DMS 273 (cell line): ENCODE data around the gene IL17RD.
"Not testable (repeated sequence)": the region's sequence is repeated elsewhere in the genome, so short reads cannot be mapped to it uniquely, and the experiment has no call there.

Experiments used
- DNase-seq: peaks from one replicate; lab custom pipeline; 2025; ENCODE audit not compliant: unreplicated experiment; lab: John Stamatoyannopoulos, UW

Gene IL17RD

DNA sequence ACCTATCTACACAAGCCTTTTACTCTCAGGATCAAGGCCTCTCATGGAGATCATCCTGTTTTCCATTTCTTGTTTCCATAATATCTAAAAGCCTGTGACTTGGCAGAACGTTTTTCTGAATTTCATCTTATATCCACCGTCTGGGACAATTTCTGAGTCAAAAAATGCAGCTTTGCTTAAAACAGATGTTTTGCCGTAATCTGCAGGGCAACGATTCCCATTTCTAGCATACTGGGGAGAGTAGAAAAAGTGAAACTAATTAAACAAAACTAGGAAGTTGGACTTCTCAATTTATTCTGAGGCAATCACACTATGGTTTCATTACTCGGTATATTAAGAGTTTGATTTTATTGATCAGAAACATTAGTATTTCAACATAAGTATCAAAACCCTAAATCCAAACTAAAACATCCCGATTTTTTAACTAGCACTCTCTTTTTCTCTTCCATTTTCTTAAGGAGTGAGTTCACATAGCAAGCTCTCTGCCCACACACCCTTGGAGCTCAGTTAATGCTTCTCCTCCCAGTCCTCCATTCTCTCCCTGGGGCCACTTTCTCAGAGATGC is 71.1 kb downstream of the IL17RD start:
- no peak for DNase-seq

DNA sequence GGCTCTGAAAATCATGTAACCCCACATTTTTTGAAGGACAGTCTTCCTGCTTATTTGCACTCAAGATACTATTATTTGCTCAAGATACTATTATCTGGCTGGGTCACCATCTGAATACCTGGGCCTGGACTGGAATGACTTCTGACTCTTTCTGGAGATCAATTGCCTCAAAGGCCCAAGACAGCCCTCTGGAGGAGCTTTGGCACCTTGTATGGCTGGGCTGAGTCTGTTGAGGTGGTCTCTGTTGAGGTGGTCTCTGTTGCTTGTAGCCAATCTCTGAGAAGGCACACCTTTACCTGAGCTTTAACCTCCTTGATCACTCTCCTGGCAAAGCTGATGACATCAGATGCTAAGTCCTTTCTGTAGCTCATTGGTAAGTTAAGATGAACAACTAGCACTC is 71.7 kb downstream of the IL17RD start:
- no peak for DNase-seq

DNA sequence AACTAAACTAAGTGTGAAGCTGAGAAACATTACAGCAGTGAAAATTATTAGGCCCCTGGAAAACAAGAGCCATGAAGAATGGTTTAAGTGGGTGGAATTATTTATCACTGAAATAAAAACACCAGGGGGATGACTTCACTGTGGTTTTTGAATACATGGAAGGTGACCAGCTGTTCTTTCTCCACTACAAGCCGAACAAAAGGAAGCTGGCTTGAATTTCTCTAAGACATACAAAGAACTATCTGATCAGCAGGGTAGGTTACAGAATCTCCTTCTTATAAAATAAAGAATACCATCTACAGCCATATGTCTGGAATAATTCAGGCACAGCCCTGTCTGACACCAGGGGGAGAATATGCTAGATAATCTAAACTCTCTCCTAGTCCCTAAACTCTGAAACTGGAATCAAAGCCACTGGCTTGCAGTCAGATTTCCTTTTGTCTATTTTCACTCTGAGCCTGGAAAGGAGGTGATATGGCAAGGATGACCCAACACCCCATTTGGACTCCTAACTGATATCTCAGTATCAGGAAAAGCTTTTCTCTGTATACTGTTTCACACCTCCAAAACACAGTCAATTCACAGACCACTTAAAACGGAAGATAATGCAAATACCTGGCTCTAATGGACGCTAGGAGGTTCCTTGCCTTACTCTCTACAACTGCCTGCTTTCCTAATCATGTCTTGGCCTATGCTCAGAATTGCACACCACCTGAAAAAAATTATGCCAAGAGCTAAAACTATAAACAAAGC is 73.5 kb downstream of the IL17RD start:
- peak; percentile 30 for DNase-seq

DNA sequence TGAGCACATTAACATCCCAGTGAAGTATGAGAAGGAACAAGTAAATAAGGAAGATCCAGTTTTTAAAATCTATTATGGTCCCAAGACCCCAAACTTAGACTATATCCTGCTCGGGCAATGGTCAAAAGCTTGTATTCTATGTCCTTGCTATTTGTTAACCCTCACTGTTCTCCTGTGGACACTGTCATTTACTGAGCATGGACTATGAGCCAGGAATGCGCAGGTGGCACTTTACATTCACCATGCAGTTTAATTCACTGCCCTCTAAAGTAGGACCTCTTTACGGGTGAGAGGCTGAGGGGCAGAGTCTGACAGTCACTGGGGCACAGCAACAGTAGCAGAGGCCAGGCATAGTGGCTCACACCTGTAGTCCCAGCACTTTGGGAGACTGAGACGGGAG is 76.1 kb downstream of the IL17RD start:
- no peak for DNase-seq

DNA sequence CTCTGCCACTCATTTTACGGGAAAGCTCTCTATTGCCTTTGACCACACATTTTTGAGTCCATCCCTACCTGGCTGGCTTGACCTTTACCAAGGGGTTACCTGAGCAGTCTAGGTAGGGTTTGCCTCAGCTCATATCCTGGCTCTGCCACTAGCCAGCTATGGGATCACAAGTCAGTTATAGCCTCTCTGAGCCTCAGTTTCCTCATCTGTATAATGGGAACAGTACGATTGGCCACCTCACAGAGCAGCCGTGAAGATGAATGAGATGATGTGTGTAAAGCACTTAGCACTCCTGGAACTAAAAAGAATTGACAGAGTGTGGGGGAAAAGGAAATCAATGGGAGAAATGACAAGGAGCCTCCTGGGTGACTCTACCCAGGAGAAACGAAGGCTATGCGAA is 76.7 kb downstream of the IL17RD start:
- no peak for DNase-seq

DNA sequence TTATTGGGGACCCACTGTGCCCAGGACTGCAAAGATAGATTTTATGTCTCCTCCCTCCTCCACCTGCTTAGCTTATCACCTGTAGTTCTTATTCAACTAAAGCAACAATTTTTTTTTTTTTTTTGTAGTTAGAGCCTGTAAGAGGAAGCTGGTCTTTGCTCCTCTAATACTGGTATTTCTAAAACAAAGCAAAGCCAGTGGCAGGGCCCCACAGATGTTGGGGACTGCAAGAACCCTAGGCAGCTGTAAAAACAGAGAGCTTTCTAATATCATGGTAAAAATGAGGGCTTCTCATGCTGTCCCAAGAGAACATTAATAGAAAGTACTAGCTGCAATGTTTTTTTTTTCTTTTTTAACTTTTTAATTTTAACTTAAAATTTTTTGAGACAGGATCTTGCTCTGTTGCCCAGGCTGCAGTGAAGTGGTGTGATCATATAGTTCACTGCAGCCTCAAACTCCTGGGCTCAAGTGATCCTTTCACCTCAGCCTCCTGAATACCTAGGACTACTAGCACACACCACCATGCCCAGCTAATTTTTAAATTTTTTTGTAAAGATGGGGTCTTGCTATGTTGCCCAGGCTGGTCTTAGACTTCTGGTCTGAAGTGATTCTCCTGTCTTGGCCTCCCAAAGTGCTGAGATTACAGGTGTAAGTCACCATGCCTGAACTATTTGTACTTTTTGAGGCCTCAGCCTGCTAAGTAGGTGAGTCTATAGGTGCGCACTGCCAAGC is 77.6 kb downstream of the IL17RD start:
- DNase-seq: no peak

DNA sequence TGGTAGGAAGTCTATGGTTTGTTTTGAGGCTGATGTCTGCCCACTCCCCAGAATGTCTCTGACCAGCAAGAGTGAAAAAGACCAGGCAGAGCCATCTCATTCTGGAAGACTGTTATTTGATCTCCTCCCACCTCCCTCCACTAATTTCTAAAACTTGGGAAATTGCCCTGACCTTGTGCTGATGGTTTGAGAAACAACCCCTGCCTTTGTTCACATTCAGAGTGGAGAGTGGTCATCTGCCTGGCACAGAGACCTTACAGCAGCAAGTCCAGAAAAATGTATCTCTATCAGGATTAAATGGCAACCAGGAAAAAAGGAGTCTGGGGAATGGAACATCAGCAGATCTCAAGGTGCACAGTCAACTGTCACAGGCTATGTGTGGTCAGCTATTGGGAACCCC is 79.0 kb downstream of the IL17RD start:
- DNase-seq: no peak

DNA sequence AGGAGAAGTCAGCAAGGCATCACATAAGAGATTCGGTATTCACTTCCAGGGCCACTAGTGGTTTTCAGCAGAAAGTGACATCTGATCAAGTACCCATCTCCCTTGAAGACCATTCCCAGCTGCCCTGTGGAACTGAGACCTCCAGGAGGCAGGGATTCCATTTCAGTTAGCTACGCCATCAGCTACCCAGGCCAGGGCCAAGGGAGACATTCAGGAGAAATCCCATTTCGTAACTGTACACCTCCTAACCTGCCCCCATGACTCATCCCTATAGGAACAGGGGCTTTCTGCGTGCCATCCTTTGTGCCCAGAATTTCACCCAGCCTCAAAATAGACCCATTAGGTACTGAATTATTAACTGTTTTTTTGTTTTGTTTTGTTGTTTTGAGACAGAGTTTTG is 79.9 kb downstream of the IL17RD start:
- no peak for DNase-seq

DNA sequence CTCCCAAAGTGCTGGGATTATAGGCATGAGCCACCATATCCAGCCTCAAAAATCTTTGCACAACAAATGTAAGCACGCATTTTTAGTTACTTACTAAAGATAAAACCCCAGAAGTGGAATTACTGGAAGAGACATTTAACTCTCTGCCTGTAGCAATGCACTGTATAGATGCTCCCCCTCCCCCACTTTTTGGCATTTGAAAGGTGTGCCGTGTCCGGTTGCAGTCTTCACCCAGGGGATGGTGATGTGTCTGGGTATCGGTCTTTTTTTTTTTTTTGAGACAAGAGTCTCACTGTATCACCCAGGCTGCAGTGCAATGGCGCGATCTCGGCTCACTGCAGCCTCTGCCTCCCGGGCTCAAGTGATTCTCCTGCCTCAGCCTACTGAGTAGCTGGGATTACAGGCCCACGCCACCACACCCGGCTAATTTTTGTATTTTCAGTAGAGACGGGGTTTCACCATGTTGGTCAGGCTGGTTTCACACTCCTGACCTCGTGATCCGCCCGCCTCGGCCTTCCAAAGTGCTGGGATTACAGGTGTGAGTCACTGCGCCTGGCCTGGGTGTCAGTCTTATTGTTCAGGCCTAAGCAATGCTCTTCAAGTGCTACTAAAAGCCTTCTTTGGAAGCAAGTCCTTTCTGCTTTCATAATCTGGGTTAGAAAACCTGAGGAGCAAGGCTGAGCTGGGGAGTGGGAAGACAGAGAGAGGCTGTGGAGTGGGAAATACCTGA is 81.7 kb downstream of the IL17RD start:
- DNase-seq: not testable (repeated sequence)

DNA sequence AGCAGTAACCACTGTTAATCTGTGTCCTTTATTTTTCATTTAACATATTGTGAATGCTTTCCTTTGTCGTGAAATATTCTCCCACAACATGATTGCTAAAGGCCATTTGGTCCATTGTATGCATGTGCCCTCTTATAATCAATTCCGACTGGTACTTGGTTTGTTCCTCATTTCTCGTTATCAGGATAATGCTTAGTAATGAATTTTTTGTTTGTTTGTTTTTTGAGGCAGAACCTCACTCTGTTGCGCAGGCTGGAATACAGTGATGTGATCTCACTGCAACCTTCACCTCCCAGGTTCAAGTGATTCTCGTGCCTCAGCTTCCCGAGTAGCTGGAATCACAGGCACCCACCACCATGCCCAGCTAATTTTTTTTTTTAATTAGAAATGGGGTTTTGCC is 82.7 kb downstream of the IL17RD start:
- no peak for DNase-seq

DNA sequence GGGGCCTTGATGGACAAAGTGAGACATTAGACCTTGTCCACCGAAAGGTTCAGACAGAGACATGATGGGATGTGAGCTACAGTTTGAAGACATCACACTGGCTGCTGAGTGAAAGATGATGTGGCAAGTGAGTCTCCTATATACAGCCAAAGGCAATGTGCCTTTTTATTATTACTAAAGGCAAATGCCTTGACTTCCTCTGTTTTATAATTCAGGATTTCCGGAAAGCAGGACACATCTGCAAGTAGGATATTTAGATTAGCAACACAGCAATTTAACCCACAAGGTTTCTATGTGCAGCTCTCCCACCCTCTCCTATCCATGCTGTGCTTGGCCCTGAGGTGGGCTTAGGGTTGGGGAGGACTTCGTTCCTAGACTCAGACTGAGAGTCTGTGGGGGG is 84.0 kb downstream of the IL17RD start:
- DNase-seq: no peak

DNA sequence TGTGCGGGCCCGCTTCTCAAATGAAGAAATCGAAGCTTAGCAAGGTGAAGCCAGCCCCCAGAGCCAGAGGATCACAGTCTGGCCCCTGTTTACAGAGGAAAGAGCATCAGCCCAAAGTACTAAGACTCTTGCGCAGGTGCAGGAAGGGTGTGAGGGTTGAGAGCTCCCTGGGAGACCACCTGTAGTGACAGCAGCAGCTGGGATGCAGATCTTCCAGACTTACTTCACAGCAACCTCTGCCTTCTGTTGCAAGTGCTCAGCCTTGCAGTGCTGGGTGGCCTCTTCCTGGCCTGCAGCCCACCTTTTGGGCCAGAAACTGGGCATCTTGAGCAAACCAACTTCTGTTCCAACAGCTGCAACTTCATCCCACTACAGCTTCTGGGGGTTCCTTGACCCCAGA is 85.0 kb downstream of the IL17RD start:
- DNase-seq: peak; percentile 10

DNA sequence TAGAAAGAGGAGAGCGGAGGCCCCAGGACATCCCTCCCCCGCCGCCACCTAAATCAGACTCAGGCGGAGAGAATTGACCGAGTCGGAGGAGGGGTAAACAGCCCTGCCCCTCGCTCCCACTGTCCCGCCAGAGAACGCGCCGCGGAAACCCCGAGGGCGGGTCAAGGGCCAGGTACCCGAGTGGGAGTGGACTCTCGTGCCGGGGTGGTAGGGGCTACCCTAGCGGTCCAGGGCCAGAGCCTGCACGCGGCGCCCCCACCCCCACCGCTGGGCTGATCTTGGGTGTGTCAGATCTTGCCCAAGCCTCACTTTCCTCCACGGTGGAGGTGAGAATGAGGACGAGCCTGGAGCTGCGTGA is 85.7 kb downstream of the IL17RD start:
- peak; percentile 27 for DNase-seq

DNA sequence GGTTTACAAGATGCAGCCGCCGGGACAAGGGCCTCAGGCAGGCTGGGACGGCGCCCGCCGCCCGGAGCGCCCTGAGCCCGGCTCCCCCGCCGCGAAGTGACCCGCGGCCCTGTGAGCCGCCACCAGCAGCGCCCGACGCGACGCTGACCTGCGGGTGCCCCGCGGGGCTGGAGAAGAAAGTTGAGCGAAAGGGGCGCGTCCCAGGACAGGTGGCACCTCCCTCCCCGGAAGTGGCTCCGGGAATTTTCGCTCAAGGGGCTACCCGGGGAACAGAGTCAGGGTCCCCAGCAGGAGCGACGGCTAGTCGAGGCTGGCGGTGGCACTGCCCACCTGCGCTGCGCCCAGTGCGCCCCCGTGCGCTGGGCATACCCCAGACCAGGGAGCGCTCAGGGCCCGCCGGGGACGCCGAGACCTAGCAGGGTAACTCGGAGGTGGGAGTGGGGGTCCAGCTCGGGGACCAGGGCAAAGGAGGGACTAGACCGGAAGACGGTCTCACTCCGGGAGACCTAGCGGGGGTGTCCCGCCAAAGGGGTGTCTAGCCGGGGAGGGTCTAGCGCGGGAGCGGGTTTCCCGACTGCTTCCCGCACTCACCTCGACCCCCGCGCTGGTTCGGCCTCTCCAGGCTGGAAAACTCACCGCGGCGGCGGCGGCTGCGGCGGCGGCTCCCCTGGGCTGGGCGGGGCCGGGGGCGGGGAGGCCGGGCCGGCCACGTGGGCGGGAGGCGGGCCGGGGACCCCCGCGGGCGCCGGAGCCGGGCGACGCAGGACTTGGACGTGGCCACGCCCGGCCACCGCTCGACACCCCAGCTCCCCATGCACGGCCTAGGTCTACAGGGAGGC is 86.3 kb downstream of the IL17RD start:
- peak; percentile 77 for DNase-seq

DNA sequence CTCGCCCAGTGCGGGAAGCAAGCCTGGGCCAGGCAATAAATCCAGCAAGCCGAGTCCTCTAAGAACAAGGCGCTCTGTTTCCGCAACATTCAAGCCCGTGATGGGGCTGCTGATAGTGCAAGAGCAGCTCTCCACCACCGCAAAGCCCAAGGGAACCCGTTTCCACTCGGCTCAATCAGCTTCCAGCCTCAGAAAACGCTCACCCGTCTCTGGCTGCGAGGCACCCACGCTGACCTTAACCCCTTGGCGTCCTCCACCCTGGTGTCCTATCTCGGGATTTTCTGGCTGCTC is 86.9 kb downstream of the IL17RD start:
- DNase-seq: peak; percentile 56

DNA sequence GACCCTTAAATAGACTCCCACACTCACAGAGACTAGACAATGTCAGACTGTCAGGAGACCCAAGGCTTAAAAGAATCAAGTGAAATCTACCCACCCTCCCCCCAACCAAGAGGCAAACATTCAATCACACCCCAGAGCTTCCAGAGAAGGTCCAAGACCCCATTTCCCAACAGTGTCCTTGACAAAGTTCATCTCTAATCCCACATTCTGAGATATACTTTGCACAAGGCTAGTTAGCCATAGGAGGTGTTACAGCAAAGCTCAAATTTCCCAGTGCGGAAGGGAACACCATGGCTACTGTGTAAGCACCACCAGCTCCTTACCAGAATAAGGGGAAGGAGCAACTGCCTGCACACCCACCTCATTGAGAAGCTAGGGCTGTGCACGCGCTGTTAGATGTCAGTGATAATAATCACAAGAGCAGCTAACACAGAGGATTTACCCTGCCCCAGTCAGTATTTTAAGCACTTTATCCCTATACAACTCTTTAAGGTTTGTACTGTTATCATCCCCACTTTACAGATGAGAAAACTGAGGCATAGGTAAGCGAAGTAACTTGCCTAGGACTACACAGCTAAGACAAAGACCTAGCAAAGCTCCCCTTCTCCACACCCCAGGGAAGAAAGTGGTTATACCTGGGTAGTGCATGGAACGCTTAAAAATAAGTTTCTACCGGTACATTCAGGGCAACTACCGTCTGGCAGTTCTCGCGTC is 87.4 kb downstream of the IL17RD start:
- DNase-seq: no peak

DNA sequence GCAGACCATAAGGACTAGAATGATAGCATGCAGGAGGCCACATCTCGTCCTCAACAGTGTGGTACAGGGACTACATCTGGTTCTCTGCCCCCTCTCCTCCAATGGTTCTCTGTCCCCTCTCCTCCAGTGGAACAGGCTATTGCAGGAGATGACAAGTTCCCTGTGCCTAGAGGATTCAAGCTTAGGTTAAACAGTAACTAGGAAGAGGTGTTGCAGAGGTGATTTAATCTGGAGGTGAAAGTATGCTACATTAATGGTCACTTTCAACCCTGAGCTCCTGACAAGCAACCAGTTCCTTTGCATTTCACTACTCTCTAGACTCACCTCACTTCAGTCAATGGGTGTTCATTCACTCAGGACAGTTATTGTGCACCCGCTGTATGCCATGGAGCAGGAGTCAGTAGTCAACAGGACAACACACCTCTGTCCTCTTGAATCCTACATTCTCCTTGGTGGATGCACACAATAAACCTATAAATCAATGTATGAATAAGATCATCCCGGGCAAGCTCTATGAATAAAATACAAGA is 88.7 kb downstream of the IL17RD start:
- DNase-seq: no peak

DNA sequence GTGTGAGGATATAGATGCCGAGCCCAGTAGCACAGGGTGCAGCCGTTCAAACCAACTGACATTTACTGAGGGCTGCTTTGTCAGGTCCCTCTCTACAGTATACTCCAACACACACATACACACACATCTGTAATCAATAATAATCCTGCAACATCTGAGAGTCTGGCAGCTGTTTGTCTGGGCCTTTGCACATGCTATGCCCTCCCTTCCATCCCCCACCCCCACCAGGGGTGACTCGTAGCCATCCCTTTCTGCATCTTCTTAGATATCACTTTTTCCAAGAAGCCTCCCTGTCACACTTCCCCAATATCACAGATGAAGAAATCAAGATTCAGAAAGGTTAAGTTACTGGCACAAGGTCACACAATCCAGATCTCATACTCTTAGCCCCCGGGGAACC is 91.0 kb downstream of the IL17RD start:
- DNase-seq: no peak

DNA sequence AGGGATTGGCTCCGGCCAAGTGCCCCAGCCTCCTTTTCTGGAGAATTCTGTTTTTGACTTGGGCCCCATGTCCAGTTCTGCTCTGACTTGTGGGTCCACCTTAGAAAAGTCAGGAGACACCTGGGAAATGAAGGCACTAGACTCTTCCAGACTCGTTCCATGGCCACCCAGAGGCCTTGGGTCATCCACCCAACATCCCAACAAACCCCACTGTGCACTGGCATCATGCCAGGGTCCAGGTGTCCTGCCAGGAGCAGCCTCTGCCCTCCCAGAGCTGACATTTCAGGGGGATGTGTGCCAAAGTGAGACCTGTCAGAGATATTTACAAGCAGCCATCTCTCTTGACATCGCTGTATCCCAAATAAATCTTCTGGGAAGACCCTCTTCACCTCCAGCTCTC is 91.5 kb downstream of the IL17RD start:
- DNase-seq: no peak

DNA sequence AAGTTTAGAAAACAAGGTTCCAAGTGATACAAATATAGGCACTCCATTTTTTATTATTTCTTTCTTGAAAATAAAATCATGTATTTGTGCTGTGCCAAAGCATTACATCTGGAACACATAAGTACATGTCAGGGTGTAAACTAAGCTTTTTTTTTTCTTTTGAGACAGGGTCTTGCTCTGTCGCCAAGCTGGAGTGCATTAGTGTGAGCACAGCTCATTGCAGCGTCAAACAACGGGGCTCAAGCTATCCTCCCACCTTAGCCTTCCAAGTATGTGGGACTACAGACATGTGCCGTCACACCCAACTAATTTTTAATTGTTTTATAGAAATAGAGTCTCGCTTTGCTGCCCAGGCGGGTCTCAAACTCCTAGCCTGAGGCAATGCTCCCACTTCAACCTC is 95.7 kb downstream of the IL17RD start:
- DNase-seq: no peak
